Measurements from ENCODE around the gene FLT3.

GRCh38 chr13:28089065-28089464 lies 11.3 kb downstream of the FLT3 start:
- TF ChIP-seq TP53 (CRISPR knock-in tag; IDR thresholded peaks at IDR 0.05) = no peak
- no peak for TF ChIP-seq KDM1A (IDR thresholded peaks at IDR 0.05; ENCODE audit: low read depth)
- no peak for TF ChIP-seq CTCF (IDR thresholded peaks at IDR 0.05)
- no peak for TF ChIP-seq MAX (IDR thresholded peaks at IDR 0.05)
- TF ChIP-seq USF2 (IDR thresholded peaks at IDR 0.05) = no peak
- TF ChIP-seq BHLHE40 (IDR thresholded peaks at IDR 0.05; ENCODE audit: low read depth, low read length) = no peak
- TF ChIP-seq RNF2 (IDR thresholded peaks at IDR 0.05; ENCODE audit: borderline replicate concordance, low read depth) = no peak
- no peak for TF ChIP-seq HMGXB4 (CRISPR knock-in tag; IDR thresholded peaks at IDR 0.05; ENCODE audit: borderline replicate concordance)
- TF ChIP-seq PBX3 (IDR thresholded peaks at IDR 0.05) = no peak
- TF ChIP-seq JUN (IDR thresholded peaks at IDR 0.05) = no peak

Measured in A549 (cell line).